ENCODE results near the gene LAMC3.

LAMC3 gene

DNA sequence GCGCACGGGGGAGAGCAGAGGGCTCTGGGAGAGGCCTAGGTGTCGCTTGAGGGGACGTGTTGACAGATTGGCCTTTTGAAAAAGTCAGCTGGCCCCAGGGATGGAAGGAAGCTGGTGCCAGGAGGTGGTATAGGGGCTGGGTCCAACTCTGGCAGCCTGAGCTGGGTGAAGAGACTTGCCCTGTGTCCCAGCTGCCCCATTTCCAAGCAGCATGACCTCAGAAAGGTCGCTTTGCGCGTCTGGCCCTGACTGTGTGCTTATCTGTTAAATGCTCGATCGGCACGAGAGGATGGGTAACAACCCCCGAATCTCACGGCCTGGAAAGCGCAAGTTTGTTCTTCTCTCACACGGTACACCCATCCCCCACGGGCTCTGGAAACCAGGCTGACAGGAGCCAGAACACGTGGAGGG is 31.2 kb upstream of the LAMC3 start:
- no peak for DNase-seq

GRCh38 chr9:130979591-130980385 is 29.2 kb upstream of the LAMC3 start:
- no peak for DNase-seq

GRCh38 chr9:130980526-130980925 is 28.4 kb upstream of the LAMC3 start:
- DNase-seq: no peak

- DNase-seq: no peak
Measured at GRCh38 chr9:130981002-130981755, 27.8 kb upstream of the LAMC3 start.

DNA sequence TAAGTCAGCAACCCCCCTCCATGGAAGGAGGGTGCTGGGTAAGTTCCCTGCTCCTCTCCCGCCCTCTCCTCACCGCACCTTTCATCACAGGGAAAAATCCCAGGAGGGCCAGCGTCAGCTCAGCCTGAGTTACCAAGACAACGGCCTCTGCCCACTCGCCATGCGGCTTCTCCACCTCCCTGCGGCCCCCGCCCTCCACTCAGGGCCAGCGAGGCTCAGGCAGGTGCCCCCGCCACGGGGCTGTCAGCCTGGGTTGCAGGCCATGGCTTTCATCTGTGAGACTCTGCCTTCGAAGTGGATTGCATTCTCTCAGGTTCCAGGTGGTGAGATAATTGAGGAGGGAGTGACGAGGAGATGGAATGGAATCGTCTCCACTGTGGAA is 27.2 kb upstream of the LAMC3 start:
- DNase-seq: peak in 4 of 56 donors; percentile 6 to 33 (median 12)

- no peak for DNase-seq
Measured at GRCh38 chr9:130982636-130983358, 26.2 kb upstream of the LAMC3 start.

- DNase-seq: no peak
Measured at GRCh38 chr9:130983359-130983670, 25.7 kb upstream of the LAMC3 start.

- no peak for DNase-seq
Measured at GRCh38 chr9:130983970-130984369, 25.0 kb upstream of the LAMC3 start.

DNA sequence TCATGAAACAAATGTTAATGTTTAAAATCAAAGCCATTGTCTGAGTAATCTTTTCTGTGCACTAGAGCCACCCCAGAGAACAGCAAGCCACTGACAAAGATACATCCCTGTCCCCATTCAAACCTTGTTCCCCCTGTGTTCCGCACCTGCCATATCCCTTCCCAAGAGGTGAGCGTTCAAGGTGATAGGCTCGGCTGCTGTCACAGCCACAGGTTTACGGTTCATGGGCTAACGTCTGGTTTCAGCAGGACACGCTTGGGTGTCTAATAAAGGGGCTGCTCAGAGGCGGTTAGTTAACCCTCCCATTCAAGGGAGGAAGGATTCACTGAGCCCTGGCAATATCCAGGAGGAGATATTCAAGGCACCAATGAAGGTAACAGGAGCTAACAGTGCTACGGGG is 24.5 kb upstream of the LAMC3 start:
- no peak for DNase-seq

DNA sequence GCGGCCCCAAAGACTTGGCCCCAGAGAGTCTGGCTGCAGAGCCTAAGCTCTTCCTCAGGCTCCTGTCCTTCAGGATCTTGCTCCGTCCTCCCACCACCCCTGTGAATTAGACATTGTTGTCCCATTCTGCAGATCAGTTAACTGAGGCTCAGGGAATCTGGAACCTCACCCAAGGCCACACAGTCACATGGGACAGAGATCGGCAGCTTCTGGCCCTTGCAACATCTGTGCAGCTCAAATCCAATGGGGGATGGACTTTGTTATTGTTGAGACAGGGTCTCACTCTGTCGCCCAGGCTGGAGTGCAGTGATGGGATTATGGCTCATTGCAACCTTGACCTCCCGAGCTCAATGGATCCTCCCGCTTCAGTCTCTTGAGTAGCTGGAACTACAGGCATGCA is 23.9 kb upstream of the LAMC3 start:
- no peak for DNase-seq

DNA sequence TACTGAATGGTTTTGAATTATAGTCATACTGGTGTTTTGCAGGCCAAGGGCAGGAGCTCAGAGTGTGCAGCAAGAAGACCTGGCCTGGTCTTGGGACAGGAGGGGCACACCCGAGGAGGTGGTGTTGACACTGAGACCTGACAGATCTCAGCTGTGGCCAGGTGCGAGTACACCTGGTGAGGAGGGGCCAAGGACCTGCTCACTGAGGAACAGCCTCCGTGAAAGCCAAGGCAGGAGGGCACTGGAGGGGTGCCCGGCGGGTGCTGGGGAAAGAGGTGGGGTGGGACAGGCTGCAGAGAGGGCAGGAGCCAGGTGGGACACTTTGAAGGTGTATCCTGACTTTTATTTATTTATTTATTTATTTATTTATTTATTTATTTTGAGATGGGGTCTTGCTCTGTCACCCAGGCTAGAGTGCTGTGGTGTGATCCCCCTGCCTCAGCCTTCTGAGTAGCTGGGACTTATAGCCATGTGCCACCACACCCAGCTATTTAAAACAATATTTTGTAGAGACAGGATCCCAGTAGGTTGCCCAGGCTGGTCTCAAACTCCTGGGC is 23.3 kb upstream of the LAMC3 start:
- DNase-seq: no peak

DNA sequence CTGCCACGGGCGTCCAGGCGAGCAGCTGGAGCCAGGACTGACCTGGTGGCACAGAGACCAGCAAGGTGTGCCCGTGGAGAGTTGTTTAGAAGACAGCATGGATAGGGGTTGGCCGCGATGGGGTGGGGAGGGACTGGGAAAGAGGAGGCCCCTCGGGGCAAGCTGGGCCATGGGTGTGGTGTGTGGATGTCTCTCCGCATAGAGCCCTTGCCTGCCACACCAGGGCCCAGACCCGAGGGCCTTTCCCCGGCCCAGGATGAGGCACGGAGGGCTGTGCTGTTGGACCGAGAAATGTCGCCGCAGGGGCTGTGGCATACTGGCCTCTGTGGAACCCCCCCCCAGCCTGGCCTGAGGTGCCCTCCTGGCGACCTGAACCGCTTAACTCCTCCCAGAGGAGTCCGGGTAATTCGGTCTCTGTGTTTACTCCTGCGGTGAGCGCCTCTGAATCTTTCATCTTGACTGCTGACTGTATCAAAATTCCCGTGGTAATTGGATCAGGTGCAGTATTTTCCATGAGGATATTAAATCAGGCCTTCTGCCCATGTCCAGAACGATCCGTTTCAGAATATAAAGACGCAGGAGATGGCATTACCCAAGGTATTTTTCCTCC is 22.5 kb upstream of the LAMC3 start:
- no peak for DNase-seq

GRCh38 chr9:130987054-130987453 is 21.9 kb upstream of the LAMC3 start:
- DNase-seq: no peak

DNA sequence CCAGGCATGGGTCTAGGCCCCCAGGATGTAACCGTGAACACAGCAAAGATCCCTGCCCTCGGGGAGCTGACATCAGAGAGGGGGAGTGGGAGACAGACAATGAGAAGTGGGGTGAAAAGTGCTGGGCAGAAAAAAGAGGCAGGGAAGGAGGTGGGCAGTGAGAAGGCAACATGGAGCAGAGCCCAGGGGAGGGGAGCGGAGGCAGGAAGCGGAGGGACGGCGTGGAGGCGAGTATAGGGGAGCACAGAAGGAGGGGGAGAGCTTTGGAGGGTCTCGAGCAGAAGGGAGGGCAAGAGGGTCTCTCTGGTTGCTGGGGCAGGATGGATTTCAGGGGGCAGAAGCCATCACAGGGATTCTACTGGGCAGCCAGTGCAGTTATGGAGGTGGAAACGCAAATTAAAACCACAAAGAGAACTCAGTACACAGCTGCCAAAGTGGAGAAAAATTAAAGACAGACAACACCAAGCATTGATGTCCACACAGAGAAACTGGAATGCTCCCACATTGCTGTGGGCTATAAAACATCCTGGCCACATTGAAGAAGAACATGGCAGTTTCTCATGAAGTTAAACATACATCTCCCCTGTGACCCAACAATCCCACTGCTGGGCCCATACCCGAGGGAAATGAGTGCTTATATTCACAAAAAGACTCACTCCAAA is 21.1 kb upstream of the LAMC3 start:
- DNase-seq: no peak

DNA sequence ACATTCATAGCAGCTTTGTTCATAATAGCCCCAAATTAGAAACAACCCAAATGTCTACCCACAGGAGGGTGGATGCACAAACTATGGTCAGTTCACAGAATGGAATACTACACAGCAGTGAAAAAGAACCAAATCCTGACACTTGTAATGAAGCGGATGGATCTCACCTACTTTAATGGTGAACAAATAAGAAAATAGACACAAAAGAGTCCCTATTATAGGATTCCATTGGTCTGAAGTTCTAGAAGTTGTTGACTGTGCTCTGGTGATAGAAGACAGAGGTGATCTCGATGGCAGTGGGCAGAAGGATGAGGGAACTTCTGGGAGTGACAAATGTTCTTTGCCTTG is 20.6 kb upstream of the LAMC3 start:
- no peak for DNase-seq

GRCh38 chr9:130988905-130989304 is 20.1 kb upstream of the LAMC3 start:
- DNase-seq: no peak

GRCh38 chr9:130989391-130989790 is 19.6 kb upstream of the LAMC3 start:
- DNase-seq: no peak

- no peak for DNase-seq
Measured at GRCh38 chr9:130989891-130990290, 19.1 kb upstream of the LAMC3 start.

DNA sequence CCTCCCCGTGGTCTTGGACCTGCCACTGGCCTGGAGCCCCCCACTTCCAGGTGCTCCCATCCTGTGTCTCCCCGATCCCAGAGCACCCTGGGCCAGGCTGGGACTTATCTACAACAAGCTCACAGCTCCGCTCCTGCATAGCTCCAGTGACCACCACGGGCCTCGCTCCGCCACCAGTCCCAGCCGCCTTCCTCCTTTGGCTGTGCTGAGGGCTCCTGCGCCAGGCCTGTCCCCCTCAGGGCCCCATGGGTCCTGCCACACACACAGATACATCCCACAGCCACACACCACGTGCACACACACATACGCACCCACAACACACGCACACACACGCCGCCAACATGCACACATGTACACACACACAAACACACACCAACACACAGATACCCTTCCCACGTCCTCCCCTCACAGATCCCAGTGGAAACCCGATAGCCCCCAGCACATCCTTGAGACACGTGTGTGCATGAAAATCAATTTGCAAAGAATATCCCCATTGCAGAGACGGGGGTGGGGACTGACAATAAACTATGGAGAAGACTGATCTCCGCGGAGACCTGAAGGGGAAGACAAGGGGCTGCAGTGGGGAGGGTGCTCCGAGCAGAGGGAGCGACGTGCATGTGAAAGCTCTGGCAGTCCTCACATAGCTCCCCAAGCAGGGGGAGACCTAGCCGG is 18.5 kb upstream of the LAMC3 start:
- DNase-seq: no peak

- DNase-seq: no peak
Measured at GRCh38 chr9:130990978-130991777, 17.8 kb upstream of the LAMC3 start.

All from amygdala (tissue), 56 donors.